Parathyroid adenoma (tissue), 2 donors: ENCODE measurements around the gene FAM120B.

Experiments
- H2AFZ ChIP-seq: fragments of 300-600 bp; sonication (generic); one replicate; pipeline ENCODE4 v1.7.0; 2017; ENCODE audit warnings: antibody characterized with exemption, mild to moderate bottlenecking
- H3K27ac ChIP-seq: fragments of 300-600 bp; sonication (generic); one replicate; pipeline ENCODE4 v1.7.0; 2017
- H3K27me3 ChIP-seq: fragments of 300-600 bp; sonication (generic); one replicate; pipeline ENCODE4 v1.7.0; 2017; ENCODE audit warnings: low read length; ENCODE audit not compliant: control insufficient read depth, insufficient read depth
- H3K36me3 ChIP-seq: fragments of 300-600 bp; sonication (generic); one replicate; pipeline ENCODE4 v1.7.0; 2017; ENCODE audit warnings: low read length; ENCODE audit not compliant: control insufficient read depth, insufficient read depth
- H3K4me1 ChIP-seq: fragments of 300-600 bp; sonication (generic); one replicate; pipeline ENCODE4 v1.7.0; 2017; ENCODE audit warnings: control low read depth
- H3K4me2 ChIP-seq: fragments of 300-600 bp; sonication (generic); one replicate; pipeline ENCODE4 v1.7.0; 2017; ENCODE audit warnings: low read length
- H3K4me3 ChIP-seq: fragments of 300-600 bp; sonication (generic); one replicate; pipeline ENCODE4 v1.7.0; 2017; ENCODE audit warnings: low read depth, low read length
- H3K79me2 ChIP-seq: fragments of 300-600 bp; sonication (generic); one replicate; pipeline ENCODE4 v1.7.0; 2017; ENCODE audit warnings: control low read depth
- H3K9ac ChIP-seq: fragments of 300-600 bp; sonication (generic); one replicate; pipeline ENCODE4 v1.7.0; 2017; ENCODE audit warnings: mild to moderate bottlenecking
- H3K9me3 ChIP-seq: fragments of 300-600 bp; sonication (generic); one replicate; pipeline ENCODE4 v1.7.0; 2017; ENCODE audit warnings: low read length; ENCODE audit not compliant: control insufficient read depth
- CTCF ChIP-seq: fragments of 300-600 bp; sonication (generic); IDR thresholded peaks from one replicate; pipeline ENCODE4 v1.7.0; 2017; ENCODE audit warnings: antibody characterized with exemption, mild to moderate bottlenecking
- donor health status: primary hyperparathyroidism.

The FAM120B gene

GRCh38 chr6:170403451-170403850 is 96.9 kb downstream of the FAM120B start:
- Histone ChIP-seq H3K36me3 (no peaks in the 10 kb centered on the region), H3K9me3 (no peaks in the 10 kb centered on the region), H2AFZ (no peak overlapping the region), H3K4me1 (no peaks in the 10 kb centered on the region), H3K4me2 (no peak overlapping the region), H3K9ac (no peak overlapping the region), H3K27ac (no peak overlapping the region), H3K79me2 (no peaks in the 10 kb centered on the region), H3K4me3 (no peak overlapping the region), H3K27me3 (no peaks in the 10 kb centered on the region)
- no peak for TF ChIP-seq CTCF

GRCh38 chr6:170404036-170404435 is 97.5 kb downstream of the FAM120B start:
- no peaks in the 10 kb centered on the region for H3K9me3 ChIP-seq
- no peak overlapping the region for H3K4me2 ChIP-seq
- H3K27me3 ChIP-seq: no peaks in the 10 kb centered on the region
- H3K4me1 ChIP-seq: no peaks in the 10 kb centered on the region
- H3K79me2 ChIP-seq: no peaks in the 10 kb centered on the region
- H3K4me3 ChIP-seq: no peak overlapping the region
- H3K27ac ChIP-seq: no peak overlapping the region
- no peak overlapping the region for H2AFZ ChIP-seq
- no peaks in the 10 kb centered on the region for H3K36me3 ChIP-seq
- no peak for TF ChIP-seq CTCF
- H3K9ac ChIP-seq: no peak overlapping the region

GRCh38 chr6:170404697-170405096 is 98.1 kb downstream of the FAM120B start:
- Histone ChIP-seq H3K27me3 (no peaks in the 10 kb centered on the region), H3K9me3 (no peaks in the 10 kb centered on the region), H3K27ac (no peak overlapping the region), H3K79me2 (no peaks in the 10 kb centered on the region), H3K36me3 (no peaks in the 10 kb centered on the region), H3K9ac (no peak overlapping the region), H3K4me2 (no peak overlapping the region), H2AFZ (no peak overlapping the region), H3K4me3 (no peak overlapping the region), H3K4me1 (no peaks in the 10 kb centered on the region)
- TF ChIP-seq CTCF: no peak

- no peak for TF ChIP-seq CTCF
- Histone ChIP-seq H3K79me2 (no peaks in the 10 kb centered on the region), H3K27me3 (no peaks in the 10 kb centered on the region), H3K4me2 (no peak overlapping the region), H3K9me3 (no peaks in the 10 kb centered on the region), H3K4me1 (no peaks in the 10 kb centered on the region), H3K27ac (no peak overlapping the region), H3K36me3 (no peaks in the 10 kb centered on the region), H2AFZ (no peak overlapping the region), H3K4me3 (no peak overlapping the region), H3K9ac (no peak overlapping the region)
These were observed 98.9 kb downstream of the FAM120B start for GRCh38 chr6:170405311-170405975.

GRCh38 chr6:170407200-170407599 is 100.6 kb downstream of the FAM120B start:
- Histone ChIP-seq H3K9me3 (no peaks in the 10 kb centered on the region), H3K79me2 (no peaks in the 10 kb centered on the region), H2AFZ (no peak overlapping the region), H3K27ac (no peak overlapping the region), H3K9ac (no peak overlapping the region), H3K4me1 (no peaks in the 10 kb centered on the region), H3K36me3 (no peaks in the 10 kb centered on the region), H3K4me2 (no peak overlapping the region), H3K27me3 (no peaks in the 10 kb centered on the region), H3K4me3 (no peak overlapping the region)
- TF ChIP-seq CTCF: no peak
